Sigmoid colon (tissue), 3 donors: ENCODE data around the gene NOTCH1.

Source experiments
- POLR2A ChIP-seq, 2 donors: fragments of 450-650 bp; IDR thresholded peaks; one replicate each; pipeline ENCODE4 v1.6.1; 2016; ENCODE audit warnings: antibody characterized with exemption in 2 of 2, mild to moderate bottlenecking in 2 of 2, moderate library complexity in 2 of 2
- TF ChIP-seq, protein P1 (sequence below), 4 experiments: fragments of 450-650 bp in 3 of 4; fragments of 200-600 bp in 1 of 4; IDR thresholded peaks; one replicate each; pipeline ENCODE4 v1.5.1; 2016 to 2019; ENCODE audit warnings: antibody characterized with exemption in 4 of 4, mild to moderate bottlenecking in 3 of 4, moderate library complexity in 2 of 4

DNA sequence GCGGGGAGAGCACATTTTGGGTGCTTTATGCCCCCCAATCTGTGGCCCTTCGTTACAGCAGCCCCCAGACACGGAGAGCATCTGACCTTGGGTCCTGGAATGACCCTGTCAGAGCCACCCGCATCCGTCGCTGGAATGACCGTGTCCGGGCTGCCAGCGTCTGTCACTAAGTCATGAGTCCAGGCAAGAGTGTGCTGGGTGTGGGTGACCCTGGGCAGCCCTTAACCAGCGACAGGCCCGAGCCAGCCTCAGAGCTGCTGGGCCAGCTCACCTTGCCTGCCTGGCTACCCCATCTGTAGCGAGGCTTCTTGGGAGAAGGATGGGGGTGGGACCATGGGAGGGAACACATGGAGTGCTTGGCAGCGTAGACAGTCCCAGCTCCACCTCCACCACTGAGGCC, 46.8 kb upstream of the NOTCH1 start:
- TF ChIP-seq, protein P1, sequence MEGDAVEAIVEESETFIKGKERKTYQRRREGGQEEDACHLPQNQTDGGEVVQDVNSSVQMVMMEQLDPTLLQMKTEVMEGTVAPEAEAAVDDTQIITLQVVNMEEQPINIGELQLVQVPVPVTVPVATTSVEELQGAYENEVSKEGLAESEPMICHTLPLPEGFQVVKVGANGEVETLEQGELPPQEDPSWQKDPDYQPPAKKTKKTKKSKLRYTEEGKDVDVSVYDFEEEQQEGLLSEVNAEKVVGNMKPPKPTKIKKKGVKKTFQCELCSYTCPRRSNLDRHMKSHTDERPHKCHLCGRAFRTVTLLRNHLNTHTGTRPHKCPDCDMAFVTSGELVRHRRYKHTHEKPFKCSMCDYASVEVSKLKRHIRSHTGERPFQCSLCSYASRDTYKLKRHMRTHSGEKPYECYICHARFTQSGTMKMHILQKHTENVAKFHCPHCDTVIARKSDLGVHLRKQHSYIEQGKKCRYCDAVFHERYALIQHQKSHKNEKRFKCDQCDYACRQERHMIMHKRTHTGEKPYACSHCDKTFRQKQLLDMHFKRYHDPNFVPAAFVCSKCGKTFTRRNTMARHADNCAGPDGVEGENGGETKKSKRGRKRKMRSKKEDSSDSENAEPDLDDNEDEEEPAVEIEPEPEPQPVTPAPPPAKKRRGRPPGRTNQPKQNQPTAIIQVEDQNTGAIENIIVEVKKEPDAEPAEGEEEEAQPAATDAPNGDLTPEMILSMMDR (IDR thresholded peaks at IDR 0.05), result no peak
- TF ChIP-seq POLR2A (IDR thresholded peaks at IDR 0.05), result no peak
